HUES48 (cell line): ENCODE results near the gene HDAC7.

Experiments
- H3K27ac ChIP-seq: one replicate; pipeline ENCODE4 v1.7.0; 2013; ENCODE audit warnings: low read depth, low read length, inconsistent platforms
- H3K27me3 ChIP-seq: 2 replicates; pipeline ENCODE4 v1.6.1; 2013; ENCODE audit warnings: mild to moderate bottlenecking, low read length; ENCODE audit not compliant: control insufficient read depth, insufficient read depth
- H3K36me3 ChIP-seq: 2 replicates; pipeline ENCODE4 v1.6.1; 2013; ENCODE audit warnings: low read length; ENCODE audit not compliant: control insufficient read depth, insufficient read depth
- H3K4me1 ChIP-seq: 2 replicates; pipeline ENCODE4 v1.6.1; 2013; ENCODE audit warnings: mild to moderate bottlenecking, low read length; ENCODE audit not compliant: control insufficient read depth, insufficient read depth
- H3K4me3 ChIP-seq: 2 replicates; pipeline ENCODE4 v1.5.1; 2013; ENCODE audit warnings: mild to moderate bottlenecking, low read depth, low read length
- H3K9ac ChIP-seq: 2 replicates; pipeline ENCODE4 v1.6.1; 2013; ENCODE audit warnings: mild to moderate bottlenecking, low read depth, low read length, moderate library complexity
- H3K9me3 ChIP-seq: 2 replicates; pipeline ENCODE4 v1.6.1; 2013; ENCODE audit warnings: low read length; ENCODE audit not compliant: control insufficient read depth, insufficient read depth

HDAC7 gene

DNA sequence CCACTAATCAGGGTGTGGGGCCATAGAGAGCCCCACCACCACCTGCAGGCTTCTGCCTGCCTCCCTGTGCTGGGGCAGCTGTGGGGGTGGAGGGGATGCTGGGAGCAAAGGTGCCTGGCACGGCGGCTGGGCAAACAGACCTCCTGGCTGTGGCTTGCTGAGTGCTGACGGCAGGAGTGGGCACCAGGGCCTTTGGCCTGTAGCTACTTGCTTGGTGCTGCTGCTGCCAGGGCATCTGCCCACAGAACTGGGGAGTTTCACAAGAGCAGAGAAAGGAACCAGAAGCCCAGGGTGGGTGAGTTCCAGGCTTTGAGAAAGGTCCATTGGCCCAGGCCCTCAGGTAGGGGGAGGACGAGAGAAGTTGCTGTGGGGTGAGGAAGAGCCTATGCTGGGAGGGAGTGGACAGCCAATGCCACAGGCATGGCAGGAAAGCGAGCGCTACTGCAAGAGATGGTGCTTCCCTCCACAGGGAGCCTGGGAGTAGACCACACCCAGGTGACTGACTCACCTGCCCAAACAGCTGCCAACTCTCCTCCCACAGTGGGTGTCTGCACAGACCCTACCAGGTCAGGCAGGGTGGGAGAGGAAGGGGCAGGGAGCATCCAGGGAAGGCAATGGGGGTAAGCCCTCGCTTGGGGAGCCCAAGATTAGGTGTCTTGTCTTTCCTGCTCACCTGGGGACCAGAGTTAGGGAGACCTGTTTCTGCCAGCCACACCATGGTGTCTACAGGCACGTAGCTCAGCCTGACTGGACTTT is 39.0 kb upstream of the HDAC7 start:
- H3K9me3 ChIP-seq, result no peaks in the 10 kb centered on the region
- no peak overlapping the region for H3K4me3 ChIP-seq
- H3K27ac ChIP-seq, result no peak overlapping the region
- H3K4me1 ChIP-seq, result no peaks in the 10 kb centered on the region
- no peak overlapping the region for H3K9ac ChIP-seq
- no peaks in the 10 kb centered on the region for H3K27me3 ChIP-seq
- H3K36me3 ChIP-seq, result no peaks in the 10 kb centered on the region

- H3K27ac ChIP-seq, result no peak overlapping the region
- H3K9ac ChIP-seq, result no peak overlapping the region
- H3K27me3 ChIP-seq, result no peaks in the 10 kb centered on the region
- H3K36me3 ChIP-seq, result no peaks in the 10 kb centered on the region
- H3K4me1 ChIP-seq, result no peaks in the 10 kb centered on the region
- no peak overlapping the region for H3K4me3 ChIP-seq
- H3K9me3 ChIP-seq, result no peaks in the 10 kb centered on the region
Observed at GRCh38 chr12:47856721-47857575, 37.2 kb upstream of the HDAC7 start.

DNA sequence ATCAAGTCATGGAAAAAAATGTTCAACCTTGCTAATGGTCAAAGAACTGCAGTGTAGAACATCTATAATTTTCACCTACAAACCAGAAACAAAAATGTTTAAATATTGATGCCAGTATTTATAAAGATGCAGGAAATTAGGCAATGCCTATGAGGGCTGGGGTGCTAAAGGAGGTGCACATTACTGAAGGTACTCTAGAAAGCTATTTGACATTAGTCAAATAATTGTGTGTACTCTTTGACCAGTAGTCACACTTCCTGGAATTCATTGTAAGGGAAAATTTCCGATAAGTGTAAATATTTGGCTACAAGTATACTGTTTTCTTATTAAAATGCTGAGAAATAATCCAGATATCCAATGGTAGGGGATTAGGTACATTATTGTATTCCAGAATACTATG is 36.4 kb upstream of the HDAC7 start:
- no peaks in the 10 kb centered on the region for H3K36me3 ChIP-seq

GRCh38 chr12:47855502-47855901 is 35.8 kb upstream of the HDAC7 start:
- Histone ChIP-seq H3K9ac (no peak overlapping the region), H3K4me1 (peaks cover 6% of the 10 kb centered on the region; the same call in 1 of the 2 replicates), H3K9me3 (no peaks in the 10 kb centered on the region), H3K4me3 (no peak overlapping the region), H3K27ac (no peak overlapping the region), H3K36me3 (no peaks in the 10 kb centered on the region), H3K27me3 (no peaks in the 10 kb centered on the region)

More for the DNA sequence above, 36.4 kb upstream of the HDAC7 start:
- Histone ChIP-seq H3K9ac (no peak overlapping the region), H3K9me3 (no peaks in the 10 kb centered on the region), H3K27ac (no peak overlapping the region), H3K27me3 (no peaks in the 10 kb centered on the region), H3K4me1 (peaks cover 2% of the 10 kb centered on the region; the same call in 1 of the 2 replicates), H3K4me3 (no peak overlapping the region)

- Histone ChIP-seq H3K27ac (no peak overlapping the region), H3K36me3 (no peaks in the 10 kb centered on the region), H3K9ac (no peak overlapping the region), H3K4me1 (peaks cover 6% of the 10 kb centered on the region; the same call in 1 of the 2 replicates), H3K27me3 (no peaks in the 10 kb centered on the region), H3K4me3 (no peak overlapping the region), H3K9me3 (no peaks in the 10 kb centered on the region)
Observed at GRCh38 chr12:47854531-47854930, 34.8 kb upstream of the HDAC7 start.

DNA sequence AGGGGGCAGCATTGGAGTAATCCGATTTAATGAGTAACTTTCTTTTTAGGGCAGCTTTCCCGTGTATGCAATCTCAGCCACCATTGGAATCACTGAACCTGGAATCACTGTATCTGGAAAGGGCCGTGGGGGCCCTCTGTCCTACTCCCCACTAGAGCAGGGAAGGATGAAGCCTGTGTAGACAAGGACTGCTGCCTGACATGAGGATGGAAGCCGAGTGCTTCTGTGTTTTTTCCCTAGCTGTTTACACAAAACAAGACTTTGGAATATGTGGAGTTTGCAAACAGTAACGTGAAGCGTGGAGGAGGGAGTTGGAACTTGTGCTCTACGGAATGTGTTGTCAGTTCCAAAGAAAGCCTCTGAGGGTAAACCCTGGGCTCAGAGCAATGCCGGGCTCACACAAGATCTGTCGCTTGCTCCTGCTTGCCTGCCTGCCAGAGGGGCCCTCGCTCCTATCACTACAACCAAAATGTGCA is 32.4 kb upstream of the HDAC7 start:
- no peak overlapping the region for H3K4me3 ChIP-seq
- H3K9ac ChIP-seq, result no peak overlapping the region
- no peak overlapping the region for H3K27ac ChIP-seq
- no peaks in the 10 kb centered on the region for H3K9me3 ChIP-seq
- no peaks in the 10 kb centered on the region for H3K36me3 ChIP-seq
- H3K27me3 ChIP-seq, result no peaks in the 10 kb centered on the region
- H3K4me1 ChIP-seq, result peaks cover 6% of the 10 kb centered on the region; the same call in 1 of the 2 replicates

- no peak overlapping the region for H3K9ac ChIP-seq
Observed at GRCh38 chr12:47851303-47851952, 31.7 kb upstream of the HDAC7 start.

GRCh38 chr12:47850153-47851084 is 30.7 kb upstream of the HDAC7 start:
- Histone ChIP-seq H3K9ac (no peak overlapping the region), H3K27ac (no peak overlapping the region), H3K27me3 (no peaks in the 10 kb centered on the region; the same call in 1 of the 2 replicates), H3K36me3 (no peaks in the 10 kb centered on the region), H3K9me3 (no peaks in the 10 kb centered on the region), H3K4me3 (no peak overlapping the region), H3K4me1 (peaks cover 6% of the 10 kb centered on the region; the same call in 1 of the 2 replicates)

More at GRCh38 chr12:47851303-47851952, 31.7 kb upstream of the HDAC7 start:
- peaks cover 6% of the 10 kb centered on the region; the same call in 1 of the 2 replicates for H3K4me1 ChIP-seq
- no peaks in the 10 kb centered on the region for H3K27me3 ChIP-seq
- H3K9me3 ChIP-seq, result no peaks in the 10 kb centered on the region
- no peak overlapping the region for H3K27ac ChIP-seq
- H3K4me3 ChIP-seq, result no peak overlapping the region
- no peaks in the 10 kb centered on the region for H3K36me3 ChIP-seq

- Histone ChIP-seq H3K36me3 (no peaks in the 10 kb centered on the region), H3K27me3 (no peaks in the 10 kb centered on the region; the same call in 1 of the 2 replicates), H3K9ac (no peak overlapping the region), H3K4me1 (peaks cover 6% of the 10 kb centered on the region; the same call in 1 of the 2 replicates), H3K27ac (no peak overlapping the region), H3K4me3 (no peak overlapping the region), H3K9me3 (no peaks in the 10 kb centered on the region)
Observed at GRCh38 chr12:47849261-47849660, 29.6 kb upstream of the HDAC7 start.

DNA sequence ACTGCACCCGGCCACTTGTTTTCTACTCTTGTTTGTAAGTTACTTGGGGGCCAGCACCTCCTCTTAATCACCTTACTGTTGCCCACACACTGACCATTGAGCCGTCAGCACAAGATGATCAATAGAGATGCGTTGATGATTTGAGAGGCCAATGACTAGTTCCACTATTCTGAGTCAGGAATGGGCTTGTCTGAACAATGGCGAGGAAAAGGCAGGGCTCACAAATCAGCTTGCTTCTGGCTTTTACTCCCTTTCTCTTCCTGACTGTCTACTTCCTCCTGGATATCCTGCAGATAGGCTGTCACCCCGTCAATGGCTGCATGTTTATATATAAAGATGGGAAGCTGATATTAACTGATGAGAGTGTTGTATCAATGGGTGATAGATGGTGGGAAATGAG is 29.1 kb upstream of the HDAC7 start:
- H3K9me3 ChIP-seq, result no peaks in the 10 kb centered on the region
- H3K27me3 ChIP-seq, result no peaks in the 10 kb centered on the region; the same call in 1 of the 2 replicates
- no peaks in the 10 kb centered on the region for H3K36me3 ChIP-seq
- no peak overlapping the region for H3K4me3 ChIP-seq
- H3K4me1 ChIP-seq, result peaks cover 6% of the 10 kb centered on the region; the same call in 1 of the 2 replicates
- H3K27ac ChIP-seq, result no peak overlapping the region
- H3K9ac ChIP-seq, result no peak overlapping the region
